ENCODE data around the gene ST6GALNAC6. TPM values are rescaled to one million over a fixed set of nuclear protein-coding genes. Genes with fewer than 3 reads are reported as not detected.
"Not testable (repeated sequence)": the region's sequence is repeated elsewhere in the genome, so short reads cannot be mapped to it uniquely, and the experiment has no call there.

ST6GALNAC6 gene
- total RNA-seq, 1 donor from 2014 or later = 48.9 TPM

- no peak for DNase-seq (ENCODE audit: low spot score)
Observed at GRCh38 chr9:127893392-127893791, 6.0 kb downstream of the ST6GALNAC6 start.

GRCh38 chr9:127892831-127893230, 6.6 kb downstream of the ST6GALNAC6 start:
- no peak for DNase-seq (ENCODE audit: low spot score)

- DNase-seq (ENCODE audit: low spot score) = no peak
Observed at GRCh38 chr9:127890053-127890452, 9.3 kb downstream of the ST6GALNAC6 start.

- no peak for DNase-seq (ENCODE audit: low spot score)
Observed at GRCh38 chr9:127887792-127888191, 11.6 kb downstream of the ST6GALNAC6 start.

- no peak for DNase-seq (ENCODE audit: low spot score)
Observed at GRCh38 chr9:127886401-127886972, 12.9 kb downstream of the ST6GALNAC6 start.

- DNase-seq (ENCODE audit: low spot score) = no peak
Observed at GRCh38 chr9:127885508-127886281, 13.7 kb downstream of the ST6GALNAC6 start.

GRCh38 chr9:127884976-127885490, 14.4 kb downstream of the ST6GALNAC6 start:
- DNase-seq (ENCODE audit: low spot score) = no peak

- no peak for DNase-seq (ENCODE audit: low spot score)
Observed at GRCh38 chr9:127884427-127884911, 14.9 kb downstream of the ST6GALNAC6 start.

GRCh38 chr9:127883959-127884358, 15.4 kb downstream of the ST6GALNAC6 start:
- no peak for DNase-seq (ENCODE audit: low spot score)

- not testable (repeated sequence) for DNase-seq (ENCODE audit: low spot score)
Observed at GRCh38 chr9:127881715-127882114, 17.7 kb downstream of the ST6GALNAC6 start.

- DNase-seq (ENCODE audit: low spot score) = no peak
Observed at GRCh38 chr9:127880143-127880542, 19.3 kb downstream of the ST6GALNAC6 start.

GRCh38 chr9:127878652-127879390, 20.6 kb downstream of the ST6GALNAC6 start:
- no peak for DNase-seq (ENCODE audit: low spot score)

GRCh38 chr9:127878001-127878651, 21.3 kb downstream of the ST6GALNAC6 start:
- no peak for DNase-seq (ENCODE audit: low spot score)

GRCh38 chr9:127877566-127877998, 21.8 kb downstream of the ST6GALNAC6 start, which contains the start of gene AK1:
Gene AK1 (minus strand): TSS chr9:127877675. CDS start chr9:127874617, 3,058 bp downstream.
- DNase-seq (ENCODE audit: low spot score) = peak; percentile 79

GRCh38 chr9:127876764-127877562, 22.4 kb downstream of the ST6GALNAC6 start:
- no peak for DNase-seq (ENCODE audit: low spot score)

- DNase-seq (ENCODE audit: low spot score) = no peak
Observed at GRCh38 chr9:127876026-127876763, 23.2 kb downstream of the ST6GALNAC6 start.

- DNase-seq (ENCODE audit: low spot score) = no peak
Observed at GRCh38 chr9:127875306-127875966, 24.0 kb downstream of the ST6GALNAC6 start.

GRCh38 chr9:127874301-127875221, 24.8 kb downstream of the ST6GALNAC6 start:
- DNase-seq (ENCODE audit: low spot score) = no peak
